IMR-90 (cell line): ENCODE data around the gene MYH10. TPM values are rescaled to one million over a fixed set of nuclear protein-coding genes. Genes with fewer than 3 reads are reported as not detected.

Source experiments
- ATAC-seq: fragments of 200-7000 bp; cut with Tn5 transposase; 2 replicates; pipeline ENCODE4 v1.9.1; 2020; ENCODE audit warnings: low read depth, mild to moderate bottlenecking, moderate library complexity
- BruUV-seq: library from RNA; stranded (reverse); fragments of 400-500 nt; replicated peaks from 2 replicates; lab custom pipeline; 2021; lab: Mats Ljungman, UMichigan
- CTCF ChIA-PET: fragments of 300-600 bp; formaldehyde crosslinking; extraction: SDS; loops from one replicate; lab custom pipeline; 2021; ENCODE audit warnings: antibody characterized with exemption; lab: Yijun Ruan, JAX
- POLR2A ChIA-PET: fragments of 300-600 bp; sonication (Branson Sonifier 250); formaldehyde crosslinking; loops from one replicate; lab custom pipeline; 2022; ENCODE audit warnings: antibody characterized with exemption; ENCODE audit not compliant: unreplicated experiment; lab: Charles Lee
- DNase-seq: peaks from one replicate; pipeline ENCODE4 v3.0.0; 2013
- H2AFZ ChIP-seq: replicated peaks from 2 replicates; pipeline ENCODE3; 2013; ENCODE audit warnings: low read length, mild to moderate bottlenecking; ENCODE audit not compliant: poor library complexity
- H2AK5ac ChIP-seq: 2 replicates; pipeline ENCODE4 v1.6.1; 2013; ENCODE audit warnings: low read depth, low read length, inconsistent platforms
- H2AK9ac ChIP-seq: replicated peaks from 2 replicates; pipeline ENCODE3; 2013; ENCODE audit warnings: mild to moderate bottlenecking, low read depth, low read length, moderate library complexity; ENCODE audit not compliant: poor library complexity
- H2BK120ac ChIP-seq: 2 replicates; pipeline ENCODE4 v1.6.1; 2013; ENCODE audit warnings: low read depth, low read length, inconsistent platforms
- H2BK15ac ChIP-seq: 3 replicates; pipeline ENCODE4 v1.6.1; 2013; ENCODE audit warnings: low read depth, low read length, inconsistent platforms
- H2BK20ac ChIP-seq: 2 replicates; pipeline ENCODE4 v1.6.1; 2013; ENCODE audit warnings: low read depth, mild to moderate bottlenecking, inconsistent platforms, low read length, moderate library complexity
- H2BK5ac ChIP-seq: 2 replicates; pipeline ENCODE4 v1.6.1; 2013; ENCODE audit warnings: mild to moderate bottlenecking, low read depth, low read length, inconsistent platforms; ENCODE audit not compliant: poor library complexity, severe bottlenecking
- H3K14ac ChIP-seq: replicated peaks from 2 replicates; pipeline ENCODE4 v1.6.1; 2013; ENCODE audit warnings: low read depth, low read length, inconsistent platforms
- H3K18ac ChIP-seq: 2 replicates; pipeline ENCODE4 v1.6.1; 2013; ENCODE audit warnings: low read depth, low read length, control low read depth
- H3K23ac ChIP-seq: 2 replicates; pipeline ENCODE4 v1.6.1; 2013; ENCODE audit warnings: low read depth, low read length, inconsistent platforms
- H3K27ac ChIP-seq: 2 replicates; pipeline ENCODE4 v1.5.1; 2013; ENCODE audit warnings: mild to moderate bottlenecking, control low read depth, low read length; ENCODE audit not compliant: insufficient read depth
- H3K27me3 ChIP-seq: 2 replicates; pipeline ENCODE4 v1.6.1; 2013; ENCODE audit warnings: low read length; ENCODE audit not compliant: control insufficient read depth, insufficient read depth
- H3K36me3 ChIP-seq: 2 replicates; pipeline ENCODE4 v1.6.1; 2013; ENCODE audit warnings: low read length, mixed read lengths; ENCODE audit not compliant: control insufficient read depth, insufficient read depth
- H3K4ac ChIP-seq: 2 replicates; pipeline ENCODE4 v1.6.1; 2013; ENCODE audit warnings: low read depth, low read length, inconsistent platforms
- H3K4me1 ChIP-seq: 2 replicates; pipeline ENCODE4 v1.6.1; 2013; ENCODE audit warnings: low read length, mixed read lengths; ENCODE audit not compliant: control insufficient read depth, insufficient read depth
- H3K4me2 ChIP-seq: 2 replicates; pipeline ENCODE4 v1.6.1; 2013; ENCODE audit warnings: low read depth, mild to moderate bottlenecking, control low read depth, low read length, moderate library complexity
- H3K4me3 ChIP-seq: 2 replicates; pipeline ENCODE4 v1.5.1; 2013; ENCODE audit warnings: low read depth, mild to moderate bottlenecking, control low read depth, low read length, moderate library complexity; ENCODE audit not compliant: insufficient read depth
- H3K56ac ChIP-seq: 2 replicates; pipeline ENCODE4 v1.6.1; 2013; ENCODE audit warnings: low read length, inconsistent platforms; ENCODE audit not compliant: insufficient read depth; ENCODE audit errors: extremely low read depth
- H3K79me1 ChIP-seq, 2 experiments: 2 replicates each; pipeline ENCODE4 v1.6.1; 2013; ENCODE audit warnings: low read length in 2 of 2, inconsistent platforms in 1 of 2, low read depth in 1 of 2
- H3K9ac ChIP-seq: 2 replicates; pipeline ENCODE4 v1.6.1; 2013; ENCODE audit warnings: low read depth, low read length, control low read depth
- H3K9me1 ChIP-seq: 2 replicates; pipeline ENCODE4 v1.6.1; 2013; ENCODE audit warnings: low read length, inconsistent platforms; ENCODE audit not compliant: insufficient read depth
- H3K9me3 ChIP-seq: 2 replicates; pipeline ENCODE4 v1.6.1; 2013; ENCODE audit warnings: low read length; ENCODE audit not compliant: control insufficient read depth, insufficient read depth
- H4K20me1 ChIP-seq: 2 replicates; pipeline ENCODE4 v1.6.1; 2013; ENCODE audit warnings: low read length, inconsistent platforms; ENCODE audit not compliant: insufficient read depth
- H4K5ac ChIP-seq: 2 replicates; pipeline ENCODE4 v1.6.1; 2013; ENCODE audit warnings: mild to moderate bottlenecking, low read depth, low read length, control low read depth
- H4K8ac ChIP-seq, 2 experiments: 2 replicates each; pipeline ENCODE4 v1.6.1; 2013; ENCODE audit warnings: low read depth in 2 of 2, low read length in 2 of 2, control low read depth in 1 of 2, inconsistent platforms in 1 of 2
- H4K91ac ChIP-seq: 2 replicates; pipeline ENCODE4 v1.6.1; 2013; ENCODE audit warnings: low read depth, low read length, inconsistent platforms; ENCODE audit not compliant: insufficient read depth
- BHLHE40 ChIP-seq: fragments of 150-350 bp; IDR thresholded peaks from 2 replicates; pipeline ENCODE4 v1.6.1; 2016; ENCODE audit warnings: mild to moderate bottlenecking, low read depth, low read length
- CTCF ChIP-seq: conservative IDR thresholded peaks from 2 replicates; pipeline ENCODE4 v1.5.1; 2012; ENCODE audit warnings: mild to moderate bottlenecking, low read depth, low read length, improper control_type of control experiment
- ELK1 ChIP-seq: fragments of 150-350 bp; IDR thresholded peaks from 2 replicates; pipeline ENCODE4 v1.6.1; 2016; ENCODE audit warnings: low read depth, mild to moderate bottlenecking, low read length, moderate library complexity, borderline replicate concordance
- FOS ChIP-seq: fragments of 150-350 bp; IDR thresholded peaks from 2 replicates; pipeline ENCODE4 v1.6.1; 2016; ENCODE audit warnings: low read depth, low read length
- MAFK ChIP-seq: IDR thresholded peaks from 2 replicates; pipeline ENCODE4 v1.6.1; 2012; ENCODE audit warnings: low read depth, low read length, improper control_type of control experiment
- POLR2A ChIP-seq: IDR thresholded peaks from 2 replicates; pipeline ENCODE4 v1.6.1; 2012; ENCODE audit warnings: mild to moderate bottlenecking, low read depth, low read length
- RAD21 ChIP-seq: IDR thresholded peaks from 2 replicates; pipeline ENCODE4 v1.6.1; 2012; ENCODE audit warnings: low read length, improper control_type of control experiment
- RFX5 ChIP-seq: IDR thresholded peaks from 2 replicates; pipeline ENCODE4 v1.8.0; 2012; ENCODE audit warnings: low read depth, mild to moderate bottlenecking, low read length, moderate library complexity
- SMC3 ChIP-seq: fragments of 150-350 bp; IDR thresholded peaks from 2 replicates; pipeline ENCODE4 v1.6.1; 2016; ENCODE audit warnings: low read depth, mild to moderate bottlenecking, antibody characterized with exemption, low read length, moderate library complexity
- WGBS, 2 experiments: methylation state at CpG; one replicate each; pipeline versions ENCODE4 v1.1.5 to v1.1.7; 2013; ENCODE audit warnings: missing lambda C conversion rate in 2 of 2; ENCODE audit not compliant: insufficient read length in 1 of 2; ENCODE audit errors: extremely low coverage in 2 of 2; 5-methylcytosine and 5-hydroxymethylcytosine counted together
- dilution Hi-C: fragments of 300-500 bp; cut with HindIII; formaldehyde crosslinking; loops from one replicate; pipeline ENCODE4 v1.14.3; 2018; ENCODE audit warnings: low sequenced_read_pairs; ENCODE audit not compliant: unreplicated experiment
- in situ Hi-C: fragments of 300-500 bp; cut with MboI; formaldehyde crosslinking; loops from 3 replicates; pipeline ENCODE4 v1.14.3; 2019; ENCODE audit warnings: low sequenced_read_pairs, inconsistent platforms, mixed read lengths
- intact Hi-C: fragments of 100-400 bp; cut with micrococcal nuclease; formaldehyde crosslinking; loops from 2 replicates; pipeline ENCODE4 v1.10.0; 2022
- polyA plus RNA-seq, 3 experiments: library from polyadenylated mRNA; depleted of rRNA; stranded (reverse); fragments of >200 nt; gene quantifications; 2 replicates each; pipeline ENCODE4 v1.2.3, GENCODE V29; 2012; ENCODE audit warnings: low replicate concordance in 1 of 3
- total RNA-seq: library from RNA; depleted of rRNA; stranded (reverse); fragments of >200 nt; gene quantifications from 2 replicates; pipeline ENCODE4 v1.2.3, GENCODE V29; 2012

MYH10 gene
- total and polyA plus RNA-seq, 2 of the 4 experiments (the other 2 are of a cell fraction) = 71.2 to 95.2 TPM

DNA sequence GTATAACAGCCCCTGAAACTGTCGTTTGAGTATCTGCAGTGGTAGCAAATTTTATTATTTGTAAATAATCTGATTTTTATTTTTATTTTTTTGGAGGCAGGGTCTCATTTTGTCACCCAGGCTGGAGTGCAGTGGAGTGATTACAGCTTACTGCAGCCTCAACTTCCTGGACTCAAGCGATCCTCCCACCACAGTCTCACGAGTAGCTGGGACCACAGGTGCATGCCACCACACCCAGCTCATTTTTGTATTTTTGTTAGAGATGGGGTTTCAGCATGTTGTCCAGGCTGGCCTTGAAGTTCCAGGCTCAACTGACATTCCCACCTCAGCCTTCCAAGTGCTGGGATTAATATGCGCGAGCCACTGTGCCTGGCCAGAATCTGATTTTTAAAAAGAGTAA is 192.1 kb downstream of the MYH10 start:
- H2BK120ac ChIP-seq = no peak overlapping the region
- DNase-seq = no peak
- H4K20me1 ChIP-seq = peaks cover 71% of the 10 kb centered on the region
- H3K23ac ChIP-seq = no peak overlapping the region
- in situ Hi-C loops = no loop called here
- H2AFZ ChIP-seq = no peak overlapping the region
- no peak overlapping the region for H3K4me3 ChIP-seq
- H4K5ac ChIP-seq = no peak overlapping the region
- H4K91ac ChIP-seq = no peak overlapping the region
- no peaks in the 10 kb centered on the region for H3K9me3 ChIP-seq
- peaks cover 4% of the 10 kb centered on the region; the same call in 1 of the 2 replicates for H3K9me1 ChIP-seq
- no peak overlapping the region for H2AK5ac ChIP-seq
- no peak overlapping the region for H2BK15ac ChIP-seq
- no peak overlapping the region for H3K4me2 ChIP-seq
- H2AK9ac ChIP-seq = no peak overlapping the region
- dilution Hi-C loops = no loop called here
- TF ChIP-seq ELK1 (no peak), FOS (no peak), POLR2A (no peak), MAFK (no peak), CTCF (no peak), RFX5 (no peak), RAD21 (no peak), BHLHE40 (no peak), SMC3 (no peak)
- H3K9ac ChIP-seq = no peak overlapping the region
- H2BK5ac ChIP-seq = no peak overlapping the region
- H3K27me3 ChIP-seq = no peaks in the 10 kb centered on the region
- H2BK20ac ChIP-seq = no peak overlapping the region
- ATAC-seq = no peak
- H3K18ac ChIP-seq = no peak overlapping the region
- H3K27ac ChIP-seq = no peak overlapping the region
- WGBS, 2 experiments = no CpG with 5 or more reads among the region's 5 CpGs
- ChIA-PET POLR2A (no interaction called here), CTCF (interaction anchor here (0.7 kb wide), 1 partner anchor 12 kb away, joined by 3 read pairs; no protein-coding TSS in a partner anchor)
- BruUV-seq = no TSS peak
- H3K56ac ChIP-seq = no peak overlapping the region
- H3K4me1 ChIP-seq = peaks cover 2% of the 10 kb centered on the region; the same call in 1 of the 2 replicates
- no peak overlapping the region for H4K8ac ChIP-seq
- no peak overlapping the region for H3K14ac ChIP-seq
- intact Hi-C loops = no loop called here
- H3K79me1 ChIP-seq = peaks cover 5 to 32% of the 10 kb centered on the region in 2 experiments; a peak in 3 of 4 replicates
- peaks cover 10% of the 10 kb centered on the region for H3K36me3 ChIP-seq
- no peak overlapping the region for H3K4ac ChIP-seq
